ENCODE measurements around the gene KDM2B. TPM values are rescaled to one million over a fixed set of nuclear protein-coding genes. Genes with fewer than 3 reads are reported as not detected.
A peak's percentile ranks its signal among the peaks of the same experiment; 100 is the strongest.
"Not testable (repeated sequence)": the region's sequence is repeated elsewhere in the genome, so short reads cannot be mapped to it uniquely, and the experiment has no call there.

Gene KDM2B
- total RNA-seq, 1 donor from 2014 or later: 10.3 TPM

- intact Hi-C loops (cut with DNase I): no loop called here
- DNase-seq (no peak), ATAC-seq (ENCODE audit: poor library complexity) (peak; percentile 53)
Observed at GRCh38 chr12:121391619-121392324, 189.1 kb downstream of the KDM2B start.

- ATAC-seq (ENCODE audit: poor library complexity) (no peak), DNase-seq (no peak)
- intact Hi-C loops (cut with DNase I): no loop called here
Observed at GRCh38 chr12:121390856-121391255, 190.0 kb downstream of the KDM2B start.

GRCh38 chr12:121388421-121388981 lies 192.3 kb downstream of the KDM2B start:
- intact Hi-C loops (cut with DNase I): no loop called here
- no peak for ATAC-seq (ENCODE audit: poor library complexity)

GRCh38 chr12:121384891-121385290 lies 195.9 kb downstream of the KDM2B start:
- ATAC-seq (ENCODE audit: poor library complexity); intact Hi-C loops (cut with DNase I); DNase-seq: not testable (repeated sequence)

More at GRCh38 chr12:121388421-121388981, 192.3 kb downstream of the KDM2B start:
- DNase-seq: no peak

- DNase-seq (no peak), ATAC-seq (ENCODE audit: poor library complexity) (no peak)
- intact Hi-C loops (cut with DNase I): no loop called here
Observed at GRCh38 chr12:121383601-121384021, 197.2 kb downstream of the KDM2B start.

GRCh38 chr12:121379945-121380344 lies 200.9 kb downstream of the KDM2B start:
- ATAC-seq (ENCODE audit: poor library complexity) (no peak), DNase-seq (no peak)
- intact Hi-C loops (cut with DNase I): no loop called here

Small RNA genes lying within 50 kb of the gene (microRNA-seq; reads per million reads assigned to microRNA genes)
- not detected for gene MIR7107

Other genes with a start within 250 kb of the KDM2B start
- gene ANAPC5, start 228.6 kb downstream of the KDM2B start, total RNA-seq: 57.4 TPM
- gene RNF34, start 180.9 kb downstream of the KDM2B start, total RNA-seq: 19.2 TPM
- 9.6 TPM for gene ORAI1, start 45.5 kb upstream of the KDM2B start, total RNA-seq
- gene MORN3, start 88.6 kb upstream of the KDM2B start, total RNA-seq: 0.11 TPM
- gene TMEM120B, start 131.7 kb upstream of the KDM2B start, total RNA-seq: 9.1 TPM
- 41.8 TPM for gene RHOF, start 212.7 kb upstream of the KDM2B start, total RNA-seq
- 8.6 TPM for gene SETD1B, start 223.0 kb upstream of the KDM2B start, total RNA-seq